AG04449 (cell line): ENCODE measurements around the gene GCLC.
"Not testable (repeated sequence)": the region's sequence is repeated elsewhere in the genome, so short reads cannot be mapped to it uniquely, and the experiment has no call there.

Source experiments
- CTCF ChIA-PET: fragments of 350-600 bp; formaldehyde crosslinking; extraction: SDS; loops from one replicate; lab custom pipeline; 2021; ENCODE audit warnings: antibody characterized with exemption; lab: Yijun Ruan, JAX
- POLR2A ChIA-PET: fragments of 400-600, 350-600 bp; formaldehyde crosslinking; extraction: SDS; loops from one replicate; lab custom pipeline; 2020; ENCODE audit warnings: antibody characterized with exemption, inconsistent platforms; lab: Yijun Ruan, JAX
- DNase-seq: peaks from one replicate; pipeline ENCODE4 v3.0.0-alpha.2; 2010; ENCODE audit warnings: low read depth, low spot score
- H3K4me3 ChIP-seq: 2 replicates; pipeline ENCODE4 v1.5.1; 2011; ENCODE audit warnings: low read depth, mild to moderate bottlenecking, control low read depth, low read length
- CTCF ChIP-seq: IDR thresholded peaks from one replicate; pipeline ENCODE4 v1.5.1; 2011; ENCODE audit warnings: mild to moderate bottlenecking, moderate library complexity, low read length, control low read depth, inconsistent platforms; ENCODE audit not compliant: insufficient read depth; ENCODE audit errors: missing control alignments

The GCLC gene

GRCh38 chr6:53581173-53581773 is 36.4 kb upstream of the GCLC start:
- TF ChIP-seq CTCF: no peak
- POLR2A ChIA-PET: no interaction called here
- CTCF ChIA-PET: interaction anchor here (2.0 kb wide), 1 partner anchor 12 kb away, joined by 6 read pairs; no protein-coding TSS in a partner anchor
- no peak for DNase-seq
- no peak overlapping the region for H3K4me3 ChIP-seq

GRCh38 chr6:53579338-53579737 is 34.4 kb upstream of the GCLC start:
- TF ChIP-seq CTCF: no peak
- CTCF ChIA-PET: no interaction called here
- POLR2A ChIA-PET: no interaction called here
- no peak overlapping the region for H3K4me3 ChIP-seq
- DNase-seq: no peak

GRCh38 chr6:53578371-53578770 is 33.5 kb upstream of the GCLC start:
- no peak for TF ChIP-seq CTCF
- H3K4me3 ChIP-seq: no peak overlapping the region
- no peak for DNase-seq
- CTCF ChIA-PET: no interaction called here
- POLR2A ChIA-PET: no interaction called here

GRCh38 chr6:53573299-53573698 is 28.4 kb upstream of the GCLC start:
- TF ChIP-seq CTCF: no peak
- no peak for DNase-seq
- CTCF ChIA-PET: interaction anchor here (1.0 kb wide), 1 partner anchor 9 kb away, joined by 3 read pairs; no protein-coding TSS in a partner anchor
- H3K4me3 ChIP-seq: no peak overlapping the region
- POLR2A ChIA-PET: no interaction called here

- CTCF ChIA-PET: interaction anchor here (1.0 kb wide), 1 partner anchor 8 kb away, joined by 3 read pairs; no protein-coding TSS in a partner anchor
- DNase-seq, POLR2A ChIA-PET, H3K4me3 ChIP-seq: not testable (repeated sequence)
Observed at GRCh38 chr6:53572379-53572778, 27.5 kb upstream of the GCLC start.

GRCh38 chr6:53568776-53569616 is 24.1 kb upstream of the GCLC start:
- CTCF ChIA-PET: interaction anchor here (1.2 to 2.0 kb wide), 2 partner anchors 12 to 150 kb away, joined by 4 to 6 read pairs; no protein-coding TSS in a partner anchor
- TF ChIP-seq CTCF: no peak
- DNase-seq: no peak
- H3K4me3 ChIP-seq: no peak overlapping the region
- POLR2A ChIA-PET: no interaction called here
